Upper lobe of left lung (tissue), 6 donors: ENCODE results near the gene C22orf15. TPM values are rescaled to one million over a fixed set of nuclear protein-coding genes. Genes with fewer than 3 reads are reported as not detected.

Experiments used
- ATAC-seq, 2 donors: fragments of 200-7000 bp; cut with Tn5 transposase; one replicate each; pipeline ENCODE4 v1.9.1; 2022; ENCODE audit warnings: mild to moderate bottlenecking in 2 of 2, moderate library complexity in 2 of 2; ENCODE audit not compliant: low FRiP score in 2 of 2
- DNase-seq, 2 donors: peaks; one replicate each; pipeline ENCODE4 v3.0.0-alpha.2; 2019 to 2020
- H3K27ac ChIP-seq, 4 donors: fragments of 200-600 bp; sonication (generic); one replicate each; pipeline ENCODE4 v1.5.1; 2016 to 2019
- H3K27me3 ChIP-seq, 4 donors: fragments of 200-600 bp; sonication (generic); one replicate each; pipeline ENCODE4 v1.5.1; 2017 to 2019
- H3K36me3 ChIP-seq, 4 donors: fragments of 200-600 bp; sonication (generic); one replicate each; pipeline ENCODE4 v1.5.1; 2016 to 2019
- H3K4me1 ChIP-seq, 4 donors: fragments of 200-600 bp; sonication (generic); one replicate each; pipeline ENCODE4 v1.5.1; 2018 to 2019
- H3K4me3 ChIP-seq, 4 donors: fragments of 200-600 bp; sonication (generic); one replicate each; pipeline ENCODE4 v1.5.1; 2017 to 2019; ENCODE audit warnings: mild to moderate bottlenecking in 2 of 4, moderate library complexity in 1 of 4
- H3K9me3 ChIP-seq, 4 donors: fragments of 200-600 bp; sonication (generic); one replicate each; pipeline ENCODE4 v1.5.1; 2018 to 2019
- CTCF ChIP-seq, 6 experiments: fragments of 450-650 bp in 4 of 6; fragments of 200-600 bp in 2 of 6; sonication (generic) in 2 of 6; IDR thresholded peaks; one replicate each; pipeline ENCODE4 v1.5.1; 2016 to 2019; ENCODE audit warnings: antibody characterized with exemption in 6 of 6
- EP300 ChIP-seq, 4 donors: sonication (generic); formaldehyde crosslinking; IDR thresholded peaks; one replicate each; pipeline ENCODE4 v1.5.1; 2017; ENCODE audit warnings: antibody characterized with exemption in 4 of 4, control low read depth in 2 of 4
- POLR2A ChIP-seq, 4 donors: fragments of 450-650 bp; IDR thresholded peaks; one replicate each; pipeline ENCODE4 v1.5.1; 2016 to 2017; ENCODE audit warnings: antibody characterized with exemption in 4 of 4, mild to moderate bottlenecking in 2 of 4
- POLR2AphosphoS5 ChIP-seq, 2 donors: sonication (generic); formaldehyde crosslinking; IDR thresholded peaks; one replicate each; pipeline ENCODE4 v1.5.1; 2017; ENCODE audit warnings: antibody characterized with exemption in 2 of 2
- WGBS, 2 donors: methylation state at CpG; one replicate each; pipeline ENCODE4 v1.1.5; 2017 to 2018; 5-methylcytosine and 5-hydroxymethylcytosine counted together
- total RNA-seq, 6 donors: library from RNA; depleted of rRNA in 4 of 6; stranded (reverse); fragments of >200 nt in 4 of 6; gene quantifications; one replicate each; pipeline versions ENCODE4 v1.1.0 to v1.2.1, GENCODE V29; 2016 to 2021
- donor health status: DM: no; HTN: no; CAD: no; lungs with moderate emphysema.
- donor health status: DM: no; HTN: yes; CAD: no; lungs with severe emphysema.

C22orf15 gene
- total RNA-seq, 6 donors from 2014 or later: 0.29 to 7.3 (median 4.6) TPM

- no peak overlapping the region for H3K27ac ChIP-seq
- WGBS, 2 donors: 56 to 78% methylated on average over 2 of the region's 2 CpGs
- H3K9me3 ChIP-seq: no peaks in the 10 kb centered on the region
- TF ChIP-seq POLR2AphosphoS5 (IDR thresholded peaks at IDR 0.05) (no peak), POLR2A (IDR thresholded peaks at IDR 0.05) (no peak), CTCF (IDR thresholded peaks at IDR 0.05) (no peak), EP300 (IDR thresholded peaks at IDR 0.05) (no peak)
- no peaks in the 10 kb centered on the region for H3K36me3 ChIP-seq
- no peak for ATAC-seq
- peaks cover 0 to 18% (median 13%) of the 10 kb centered on the region in 4 donors for H3K4me1 ChIP-seq
- H3K27me3 ChIP-seq: no peaks in the 10 kb centered on the region
- no peak for DNase-seq
- H3K4me3 ChIP-seq: no peak overlapping the region
Measured at GRCh38 chr22:23753385-23753784, 9.4 kb upstream of the C22orf15 start.

GRCh38 chr22:23754220-23754919 is 8.4 kb upstream of the C22orf15 start, which contains the start of gene VPREB3:
VPREB3 (minus strand) TSS chr22:23754425; CDS start chr22:23754363, 62 bp downstream.
- Histone ChIP-seq H3K4me1 (peaks cover 0 to 18% (median 13%) of the 10 kb centered on the region in 4 donors), H3K27ac (no peak within 1 kb of the TSS), H3K4me3 (no peak within 1 kb of the TSS), H3K27me3 (no peaks in the 10 kb centered on the region), H3K9me3 (no peaks in the 10 kb centered on the region), H3K36me3 (no peaks in the 10 kb centered on the region)
- TF ChIP-seq CTCF (IDR thresholded peaks at IDR 0.05): no peak
- TF ChIP-seq EP300 (IDR thresholded peaks at IDR 0.05): no peak
- no peak for TF ChIP-seq POLR2AphosphoS5 (IDR thresholded peaks at IDR 0.05)
- TF ChIP-seq POLR2A (IDR thresholded peaks at IDR 0.05): no peak
- ATAC-seq (no peak), DNase-seq (no peak)
- 94% methylated on average over 14 of the region's 14 CpGs for WGBS, 2 donors

GRCh38 chr22:23754980-23755636 is 7.7 kb upstream of the C22orf15 start:
- WGBS, 2 donors: 78 to 84% methylated on average over 6 of the region's 6 CpGs
- no peak for ATAC-seq
- no peak for TF ChIP-seq EP300 (IDR thresholded peaks at IDR 0.05)

GRCh38 chr22:23755711-23756110 is 7.1 kb upstream of the C22orf15 start:
- TF ChIP-seq POLR2AphosphoS5 (IDR thresholded peaks at IDR 0.05): no peak
- TF ChIP-seq POLR2A (IDR thresholded peaks at IDR 0.05): no peak
- TF ChIP-seq EP300 (IDR thresholded peaks at IDR 0.05): no peak
- TF ChIP-seq CTCF (IDR thresholded peaks at IDR 0.05): no peak
- 68 to 89% methylated on average over 8 of the region's 8 CpGs for WGBS, 2 donors
- no peak for DNase-seq

More at GRCh38 chr22:23754980-23755636, 7.7 kb upstream of the C22orf15 start:
- H3K27ac ChIP-seq: no peak overlapping the region
- H3K9me3 ChIP-seq: no peaks in the 10 kb centered on the region
- no peak for DNase-seq
- H3K4me3 ChIP-seq: no peak overlapping the region
- peaks cover 0 to 12% (median 8%) of the 10 kb centered on the region in 4 donors for H3K4me1 ChIP-seq
- H3K27me3 ChIP-seq: no peaks in the 10 kb centered on the region
- H3K36me3 ChIP-seq: no peaks in the 10 kb centered on the region

GRCh38 chr22:23756891-23757290 is 5.9 kb upstream of the C22orf15 start:
- Histone ChIP-seq H3K27ac (no peak overlapping the region), H3K9me3 (no peaks in the 10 kb centered on the region), H3K4me3 (no peak overlapping the region), H3K27me3 (no peaks in the 10 kb centered on the region), H3K4me1 (peaks cover 0 to under 1% (median 0%) of the 10 kb centered on the region in 4 donors), H3K36me3 (no peaks in the 10 kb centered on the region)
- WGBS, 2 donors: 53 to 66% methylated on average over 4 of the region's 4 CpGs
- no peak for TF ChIP-seq POLR2A (IDR thresholded peaks at IDR 0.05)
- no peak for TF ChIP-seq POLR2AphosphoS5 (IDR thresholded peaks at IDR 0.05)
- TF ChIP-seq EP300 (IDR thresholded peaks at IDR 0.05): no peak
- no peak for TF ChIP-seq CTCF (IDR thresholded peaks at IDR 0.05)
- DNase-seq (no peak), ATAC-seq (no peak)

More at GRCh38 chr22:23755711-23756110, 7.1 kb upstream of the C22orf15 start:
- Histone ChIP-seq H3K9me3 (no peaks in the 10 kb centered on the region), H3K27me3 (no peaks in the 10 kb centered on the region), H3K4me3 (no peak overlapping the region), H3K36me3 (no peaks in the 10 kb centered on the region), H3K4me1 (peaks cover 0 to 6% (median 2%) of the 10 kb centered on the region in 4 donors), H3K27ac (no peak overlapping the region)
- ATAC-seq: no peak
